ENCODE measurements around the gene ZDHHC19. TPM values are rescaled to one million over a fixed set of nuclear protein-coding genes. Genes with fewer than 3 reads are reported as not detected.
"Not testable (repeated sequence)": the region's sequence is repeated elsewhere in the genome, so short reads cannot be mapped to it uniquely, and the experiment has no call there.

ZDHHC19 gene
- total RNA-seq, 1 donor from 2014 or later: not detected

DNA sequence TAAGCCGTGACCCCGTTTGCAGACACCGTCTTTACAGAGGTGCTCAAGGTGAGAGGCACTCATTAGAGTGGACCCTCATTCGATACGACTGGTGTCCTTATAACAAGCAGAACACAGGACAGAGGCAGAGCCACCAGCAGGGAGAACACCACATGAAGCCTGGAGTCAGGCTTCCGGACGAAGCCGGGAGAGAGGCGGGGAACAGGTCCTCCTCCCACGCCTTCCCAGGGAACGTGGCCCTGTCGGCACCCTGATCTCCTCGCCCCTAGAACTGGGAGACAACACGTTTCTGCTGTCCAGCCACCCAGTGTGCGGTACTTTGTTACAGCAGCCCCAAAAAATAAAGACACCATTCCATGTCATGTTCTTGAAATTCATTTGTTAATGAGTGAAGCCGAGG is 33.6 kb downstream of the ZDHHC19 start:
- TF ChIP-seq, protein P1, sequence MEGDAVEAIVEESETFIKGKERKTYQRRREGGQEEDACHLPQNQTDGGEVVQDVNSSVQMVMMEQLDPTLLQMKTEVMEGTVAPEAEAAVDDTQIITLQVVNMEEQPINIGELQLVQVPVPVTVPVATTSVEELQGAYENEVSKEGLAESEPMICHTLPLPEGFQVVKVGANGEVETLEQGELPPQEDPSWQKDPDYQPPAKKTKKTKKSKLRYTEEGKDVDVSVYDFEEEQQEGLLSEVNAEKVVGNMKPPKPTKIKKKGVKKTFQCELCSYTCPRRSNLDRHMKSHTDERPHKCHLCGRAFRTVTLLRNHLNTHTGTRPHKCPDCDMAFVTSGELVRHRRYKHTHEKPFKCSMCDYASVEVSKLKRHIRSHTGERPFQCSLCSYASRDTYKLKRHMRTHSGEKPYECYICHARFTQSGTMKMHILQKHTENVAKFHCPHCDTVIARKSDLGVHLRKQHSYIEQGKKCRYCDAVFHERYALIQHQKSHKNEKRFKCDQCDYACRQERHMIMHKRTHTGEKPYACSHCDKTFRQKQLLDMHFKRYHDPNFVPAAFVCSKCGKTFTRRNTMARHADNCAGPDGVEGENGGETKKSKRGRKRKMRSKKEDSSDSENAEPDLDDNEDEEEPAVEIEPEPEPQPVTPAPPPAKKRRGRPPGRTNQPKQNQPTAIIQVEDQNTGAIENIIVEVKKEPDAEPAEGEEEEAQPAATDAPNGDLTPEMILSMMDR (IDR thresholded peaks at IDR 0.05): no peak
- Mint-ChIP-seq H3K4me3 (ENCODE audit: unreplicated experiment) (no peak overlapping the region), H3K4me1 (ENCODE audit: low read depth) (peaks cover 7% of the 10 kb centered on the region), H3K27me3 (ENCODE audit: low read depth) (peaks cover 2% of the 10 kb centered on the region), H3K27ac (ENCODE audit: unreplicated experiment) (no peak overlapping the region), H3K36me3 (ENCODE audit: low read depth) (no peaks in the 10 kb centered on the region), H3K9me3 (ENCODE audit: low read depth) (no peaks in the 10 kb centered on the region)
- DNase-seq (ENCODE audit: low spot score): peak; percentile 59

DNA sequence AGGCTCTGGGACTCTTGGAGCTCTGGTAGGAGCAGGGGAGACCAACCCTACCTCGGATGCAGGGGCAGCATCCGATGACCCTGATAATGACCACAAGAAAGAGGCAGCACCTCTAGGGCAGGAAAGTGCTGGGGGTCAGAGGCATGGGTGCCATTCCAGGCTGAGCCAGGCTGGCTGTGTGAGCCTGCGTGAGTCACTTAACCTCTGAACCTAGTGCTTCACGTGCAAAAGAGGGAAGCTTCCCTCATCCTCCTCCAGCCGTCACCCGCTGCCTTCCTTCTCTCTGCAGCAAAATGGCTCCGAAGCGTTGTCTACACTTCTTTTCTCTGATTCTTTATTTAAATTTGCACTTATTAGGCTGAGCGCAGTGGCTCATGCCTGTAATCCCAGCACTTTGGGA is 35.5 kb downstream of the ZDHHC19 start:
- Mint-ChIP-seq H3K27me3 (ENCODE audit: low read depth) (peaks cover 2% of the 10 kb centered on the region), H3K4me1 (ENCODE audit: low read depth) (peaks cover 7% of the 10 kb centered on the region), H3K4me3 (ENCODE audit: unreplicated experiment) (no peak overlapping the region), H3K36me3 (ENCODE audit: low read depth) (no peaks in the 10 kb centered on the region), H3K27ac (ENCODE audit: unreplicated experiment) (no peak overlapping the region), H3K9me3 (ENCODE audit: low read depth) (no peaks in the 10 kb centered on the region)
- no peak for DNase-seq (ENCODE audit: low spot score)
- TF ChIP-seq, protein P1 (IDR thresholded peaks at IDR 0.05): no peak

DNA sequence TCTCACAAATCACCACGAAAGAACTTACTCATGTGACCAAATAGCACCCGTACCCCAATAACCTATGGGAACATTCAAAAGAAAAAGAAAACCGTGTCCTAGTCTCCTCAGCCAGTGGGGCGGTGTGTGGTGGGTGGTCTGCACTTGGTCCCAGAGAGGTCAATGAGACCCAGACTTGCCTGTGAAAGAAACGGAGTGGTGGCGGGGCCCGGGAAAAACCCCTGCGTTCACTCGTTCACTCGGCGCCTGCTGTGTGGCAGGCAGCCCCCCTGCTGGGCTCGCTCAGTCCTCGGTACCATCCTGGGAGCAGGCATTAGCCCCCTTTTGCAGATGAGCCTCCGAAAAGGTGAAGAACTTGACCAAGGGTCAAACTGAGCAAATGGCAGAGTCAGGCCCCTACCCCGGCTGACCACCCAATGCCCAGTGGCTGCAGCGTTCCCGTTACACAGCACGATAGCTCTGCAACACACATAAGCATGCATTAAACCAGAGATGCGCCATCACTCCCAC is 36.0 kb downstream of the ZDHHC19 start:
- no peak overlapping the region for H3K27ac Mint-ChIP-seq (ENCODE audit: unreplicated experiment)
- no peaks in the 10 kb centered on the region for H3K36me3 Mint-ChIP-seq (ENCODE audit: low read depth)
- TF ChIP-seq, protein P1 (IDR thresholded peaks at IDR 0.05): no peak
- DNase-seq (ENCODE audit: low spot score): peak; percentile 52
- peaks cover 7% of the 10 kb centered on the region for H3K4me1 Mint-ChIP-seq (ENCODE audit: low read depth)
- peaks cover 2% of the 10 kb centered on the region for H3K27me3 Mint-ChIP-seq (ENCODE audit: low read depth)
- no peak overlapping the region for H3K4me3 Mint-ChIP-seq (ENCODE audit: unreplicated experiment)
- no peaks in the 10 kb centered on the region for H3K9me3 Mint-ChIP-seq (ENCODE audit: low read depth)

DNA sequence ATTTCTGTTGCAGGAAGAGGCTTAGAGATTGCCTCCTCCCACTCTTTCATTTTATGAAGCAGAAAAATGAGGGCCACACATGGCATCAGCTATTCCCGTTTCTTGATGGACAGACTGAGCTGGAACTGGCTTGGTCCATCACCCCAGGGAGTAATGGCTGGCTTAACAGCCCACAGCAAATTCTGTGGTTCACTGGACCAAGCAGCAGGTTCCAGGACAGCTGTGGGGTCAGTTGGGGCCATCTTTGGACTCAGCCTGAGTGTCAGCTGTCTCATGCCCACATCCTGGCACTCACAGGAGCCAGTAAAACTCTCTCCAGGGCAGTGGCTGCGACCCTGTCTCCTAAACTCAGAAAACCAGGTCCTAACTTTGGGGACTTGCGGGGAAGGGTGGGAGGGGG is 36.5 kb downstream of the ZDHHC19 start:
- H3K9me3 Mint-ChIP-seq (ENCODE audit: low read depth): no peaks in the 10 kb centered on the region
- H3K4me3 Mint-ChIP-seq (ENCODE audit: unreplicated experiment): no peak overlapping the region
- peaks cover 5% of the 10 kb centered on the region for H3K4me1 Mint-ChIP-seq (ENCODE audit: low read depth)
- no peak overlapping the region for H3K27ac Mint-ChIP-seq (ENCODE audit: unreplicated experiment)
- no peak for DNase-seq (ENCODE audit: low spot score)
- H3K27me3 Mint-ChIP-seq (ENCODE audit: low read depth): peaks cover 2% of the 10 kb centered on the region
- no peaks in the 10 kb centered on the region for H3K36me3 Mint-ChIP-seq (ENCODE audit: low read depth)
- TF ChIP-seq, protein P1 (IDR thresholded peaks at IDR 0.05): no peak

DNA sequence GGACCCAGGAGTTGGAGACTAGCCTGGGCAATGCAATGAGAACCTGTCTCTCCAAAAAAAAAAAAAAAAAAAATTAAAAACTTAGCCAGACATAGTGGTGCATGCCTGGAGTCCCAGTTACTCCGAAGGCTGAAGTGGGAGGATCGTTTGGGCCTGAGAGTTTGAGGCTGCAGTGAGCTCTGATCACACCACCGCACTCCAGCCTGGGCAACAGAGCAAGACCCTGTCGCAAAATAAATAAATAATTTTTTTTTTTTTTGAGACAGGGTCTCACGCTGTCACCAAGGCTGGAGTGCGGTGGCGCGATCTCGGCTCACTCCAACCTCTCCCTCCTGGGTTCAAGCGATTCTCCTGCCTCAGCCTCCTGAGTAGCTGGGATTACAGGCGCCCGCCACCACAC is 40.9 kb downstream of the ZDHHC19 start:
- H3K27ac Mint-ChIP-seq (ENCODE audit: unreplicated experiment); H3K9me3 Mint-ChIP-seq (ENCODE audit: low read depth); DNase-seq (ENCODE audit: low spot score); H3K36me3 Mint-ChIP-seq (ENCODE audit: low read depth); H3K27me3 Mint-ChIP-seq (ENCODE audit: low read depth); H3K4me1 Mint-ChIP-seq (ENCODE audit: low read depth); H3K4me3 Mint-ChIP-seq (ENCODE audit: unreplicated experiment): not testable (repeated sequence)

DNA sequence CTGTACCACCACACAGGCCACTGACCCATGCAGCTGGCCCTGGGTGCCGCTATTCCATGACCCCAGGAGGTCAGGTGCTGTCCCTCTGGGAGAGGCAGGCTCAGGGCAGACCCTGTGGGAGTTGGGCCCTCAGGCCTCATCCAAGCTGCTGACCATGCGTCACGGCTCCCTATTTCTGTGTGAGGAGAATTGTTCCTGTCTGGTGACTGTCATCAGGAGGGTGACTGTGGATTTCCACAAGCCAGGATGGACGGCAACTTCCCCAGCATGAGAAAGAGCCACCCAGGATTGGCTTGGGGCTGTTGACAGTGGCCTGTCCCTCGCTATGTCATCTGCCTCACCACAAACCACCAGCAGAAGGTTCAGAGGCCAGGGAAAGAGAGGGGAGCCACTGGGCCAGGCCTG is 41.4 kb downstream of the ZDHHC19 start:
- Mint-ChIP-seq H3K36me3 (ENCODE audit: low read depth) (no peaks in the 10 kb centered on the region), H3K27ac (ENCODE audit: unreplicated experiment) (no peak overlapping the region), H3K4me1 (ENCODE audit: low read depth) (no peaks in the 10 kb centered on the region), H3K27me3 (ENCODE audit: low read depth) (no peaks in the 10 kb centered on the region), H3K4me3 (ENCODE audit: unreplicated experiment) (no peak overlapping the region), H3K9me3 (ENCODE audit: low read depth) (no peaks in the 10 kb centered on the region)
- no peak for DNase-seq (ENCODE audit: low spot score)
- TF ChIP-seq, protein P1 (IDR thresholded peaks at IDR 0.05): no peak
